ENCODE results near the gene SKP1.

- TF ChIP-seq POLR2AphosphoS5 (IDR thresholded peaks at IDR 0.05; ENCODE audit: control insufficient read depth, insufficient read depth, low read depth, low read length) = no peak
- TF ChIP-seq SIRT6 (IDR thresholded peaks at IDR 0.05; ENCODE audit: low read depth, low read length) = no peak
- TF ChIP-seq, protein P1, sequence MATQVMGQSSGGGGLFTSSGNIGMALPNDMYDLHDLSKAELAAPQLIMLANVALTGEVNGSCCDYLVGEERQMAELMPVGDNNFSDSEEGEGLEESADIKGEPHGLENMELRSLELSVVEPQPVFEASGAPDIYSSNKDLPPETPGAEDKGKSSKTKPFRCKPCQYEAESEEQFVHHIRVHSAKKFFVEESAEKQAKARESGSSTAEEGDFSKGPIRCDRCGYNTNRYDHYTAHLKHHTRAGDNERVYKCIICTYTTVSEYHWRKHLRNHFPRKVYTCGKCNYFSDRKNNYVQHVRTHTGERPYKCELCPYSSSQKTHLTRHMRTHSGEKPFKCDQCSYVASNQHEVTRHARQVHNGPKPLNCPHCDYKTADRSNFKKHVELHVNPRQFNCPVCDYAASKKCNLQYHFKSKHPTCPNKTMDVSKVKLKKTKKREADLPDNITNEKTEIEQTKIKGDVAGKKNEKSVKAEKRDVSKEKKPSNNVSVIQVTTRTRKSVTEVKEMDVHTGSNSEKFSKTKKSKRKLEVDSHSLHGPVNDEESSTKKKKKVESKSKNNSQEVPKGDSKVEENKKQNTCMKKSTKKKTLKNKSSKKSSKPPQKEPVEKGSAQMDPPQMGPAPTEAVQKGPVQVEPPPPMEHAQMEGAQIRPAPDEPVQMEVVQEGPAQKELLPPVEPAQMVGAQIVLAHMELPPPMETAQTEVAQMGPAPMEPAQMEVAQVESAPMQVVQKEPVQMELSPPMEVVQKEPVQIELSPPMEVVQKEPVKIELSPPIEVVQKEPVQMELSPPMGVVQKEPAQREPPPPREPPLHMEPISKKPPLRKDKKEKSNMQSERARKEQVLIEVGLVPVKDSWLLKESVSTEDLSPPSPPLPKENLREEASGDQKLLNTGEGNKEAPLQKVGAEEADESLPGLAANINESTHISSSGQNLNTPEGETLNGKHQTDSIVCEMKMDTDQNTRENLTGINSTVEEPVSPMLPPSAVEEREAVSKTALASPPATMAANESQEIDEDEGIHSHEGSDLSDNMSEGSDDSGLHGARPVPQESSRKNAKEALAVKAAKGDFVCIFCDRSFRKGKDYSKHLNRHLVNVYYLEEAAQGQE (IDR thresholded peaks at IDR 0.05; ENCODE audit: borderline replicate concordance) = no peak
- TF ChIP-seq, protein P1 (CRISPR knock-in tag; IDR thresholded peaks at IDR 0.05; ENCODE audit: low read depth) = no peak
- TF ChIP-seq EZH2 (IDR thresholded peaks at IDR 0.05; ENCODE audit: borderline replicate concordance, low read depth, low read length) = no peak
- no peak for TF ChIP-seq HMG20B (CRISPR knock-in tag; IDR thresholded peaks at IDR 0.05)
- TF ChIP-seq, protein P2, sequence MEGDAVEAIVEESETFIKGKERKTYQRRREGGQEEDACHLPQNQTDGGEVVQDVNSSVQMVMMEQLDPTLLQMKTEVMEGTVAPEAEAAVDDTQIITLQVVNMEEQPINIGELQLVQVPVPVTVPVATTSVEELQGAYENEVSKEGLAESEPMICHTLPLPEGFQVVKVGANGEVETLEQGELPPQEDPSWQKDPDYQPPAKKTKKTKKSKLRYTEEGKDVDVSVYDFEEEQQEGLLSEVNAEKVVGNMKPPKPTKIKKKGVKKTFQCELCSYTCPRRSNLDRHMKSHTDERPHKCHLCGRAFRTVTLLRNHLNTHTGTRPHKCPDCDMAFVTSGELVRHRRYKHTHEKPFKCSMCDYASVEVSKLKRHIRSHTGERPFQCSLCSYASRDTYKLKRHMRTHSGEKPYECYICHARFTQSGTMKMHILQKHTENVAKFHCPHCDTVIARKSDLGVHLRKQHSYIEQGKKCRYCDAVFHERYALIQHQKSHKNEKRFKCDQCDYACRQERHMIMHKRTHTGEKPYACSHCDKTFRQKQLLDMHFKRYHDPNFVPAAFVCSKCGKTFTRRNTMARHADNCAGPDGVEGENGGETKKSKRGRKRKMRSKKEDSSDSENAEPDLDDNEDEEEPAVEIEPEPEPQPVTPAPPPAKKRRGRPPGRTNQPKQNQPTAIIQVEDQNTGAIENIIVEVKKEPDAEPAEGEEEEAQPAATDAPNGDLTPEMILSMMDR (IDR thresholded peaks at IDR 0.05 in 2 of 3, conservative IDR thresholded peaks at IDR 0.05 in 1 of 3; ENCODE audit: insufficient read depth in 2 of 3, low read depth in 1 of 3, low read length in 3 of 3) = no peak
- no peak for TF ChIP-seq HNRNPK (IDR thresholded peaks at IDR 0.05; ENCODE audit: low read depth, low read length, poor library complexity, severe bottlenecking)
- TF ChIP-seq GABPA (tag; conservative IDR thresholded peaks at IDR 0.05; ENCODE audit: low read depth) = no peak
- TF ChIP-seq, protein P3, sequence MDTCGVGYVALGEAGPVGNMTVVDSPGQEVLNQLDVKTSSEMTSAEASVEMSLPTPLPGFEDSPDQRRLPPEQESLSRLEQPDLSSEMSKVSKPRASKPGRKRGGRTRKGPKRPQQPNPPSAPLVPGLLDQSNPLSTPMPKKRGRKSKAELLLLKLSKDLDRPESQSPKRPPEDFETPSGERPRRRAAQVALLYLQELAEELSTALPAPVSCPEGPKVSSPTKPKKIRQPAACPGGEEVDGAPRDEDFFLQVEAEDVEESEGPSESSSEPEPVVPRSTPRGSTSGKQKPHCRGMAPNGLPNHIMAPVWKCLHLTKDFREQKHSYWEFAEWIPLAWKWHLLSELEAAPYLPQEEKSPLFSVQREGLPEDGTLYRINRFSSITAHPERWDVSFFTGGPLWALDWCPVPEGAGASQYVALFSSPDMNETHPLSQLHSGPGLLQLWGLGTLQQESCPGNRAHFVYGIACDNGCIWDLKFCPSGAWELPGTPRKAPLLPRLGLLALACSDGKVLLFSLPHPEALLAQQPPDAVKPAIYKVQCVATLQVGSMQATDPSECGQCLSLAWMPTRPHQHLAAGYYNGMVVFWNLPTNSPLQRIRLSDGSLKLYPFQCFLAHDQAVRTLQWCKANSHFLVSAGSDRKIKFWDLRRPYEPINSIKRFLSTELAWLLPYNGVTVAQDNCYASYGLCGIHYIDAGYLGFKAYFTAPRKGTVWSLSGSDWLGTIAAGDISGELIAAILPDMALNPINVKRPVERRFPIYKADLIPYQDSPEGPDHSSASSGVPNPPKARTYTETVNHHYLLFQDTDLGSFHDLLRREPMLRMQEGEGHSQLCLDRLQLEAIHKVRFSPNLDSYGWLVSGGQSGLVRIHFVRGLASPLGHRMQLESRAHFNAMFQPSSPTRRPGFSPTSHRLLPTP (IDR thresholded peaks at IDR 0.05; ENCODE audit: borderline replicate concordance, extremely low read depth, insufficient read length) = no peak
- TF ChIP-seq, protein P4, sequence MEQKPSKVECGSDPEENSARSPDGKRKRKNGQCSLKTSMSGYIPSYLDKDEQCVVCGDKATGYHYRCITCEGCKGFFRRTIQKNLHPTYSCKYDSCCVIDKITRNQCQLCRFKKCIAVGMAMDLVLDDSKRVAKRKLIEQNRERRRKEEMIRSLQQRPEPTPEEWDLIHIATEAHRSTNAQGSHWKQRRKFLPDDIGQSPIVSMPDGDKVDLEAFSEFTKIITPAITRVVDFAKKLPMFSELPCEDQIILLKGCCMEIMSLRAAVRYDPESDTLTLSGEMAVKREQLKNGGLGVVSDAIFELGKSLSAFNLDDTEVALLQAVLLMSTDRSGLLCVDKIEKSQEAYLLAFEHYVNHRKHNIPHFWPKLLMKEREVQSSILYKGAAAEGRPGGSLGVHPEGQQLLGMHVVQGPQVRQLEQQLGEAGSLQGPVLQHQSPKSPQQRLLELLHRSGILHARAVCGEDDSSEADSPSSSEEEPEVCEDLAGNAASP (IDR thresholded peaks at IDR 0.05) = no peak
- TF ChIP-seq ZNF280A (IDR thresholded peaks at IDR 0.05; ENCODE audit: low read depth, partially characterized antibody) = no peak
- TF ChIP-seq FOXM1 (IDR thresholded peaks at IDR 0.05; ENCODE audit: low read depth) = no peak
- TF ChIP-seq FOXM1 (CRISPR knock-in tag; IDR thresholded peaks at IDR 0.05; ENCODE audit: low read depth) = no peak
Measured at GRCh38 chr5:134142052-134142451, 34.7 kb downstream of the SKP1 start.

Data from K562 (cell line).